Stimulated activated CD8-positive, alpha-beta memory T cell treated with anti-CD3 and anti-CD28 coated beads, Interleukin-2, amount 100 ng/mL, for 1 hour (primary cell): Measurements from ENCODE around the gene COL17A1.

ENCODE experiments used
- DNase-seq, 2 donors: peaks; one replicate each; pipeline ENCODE4 v3.0.0-alpha.2; 2020; ENCODE audit warnings: low read depth in 2 of 2

Gene COL17A1

DNA sequence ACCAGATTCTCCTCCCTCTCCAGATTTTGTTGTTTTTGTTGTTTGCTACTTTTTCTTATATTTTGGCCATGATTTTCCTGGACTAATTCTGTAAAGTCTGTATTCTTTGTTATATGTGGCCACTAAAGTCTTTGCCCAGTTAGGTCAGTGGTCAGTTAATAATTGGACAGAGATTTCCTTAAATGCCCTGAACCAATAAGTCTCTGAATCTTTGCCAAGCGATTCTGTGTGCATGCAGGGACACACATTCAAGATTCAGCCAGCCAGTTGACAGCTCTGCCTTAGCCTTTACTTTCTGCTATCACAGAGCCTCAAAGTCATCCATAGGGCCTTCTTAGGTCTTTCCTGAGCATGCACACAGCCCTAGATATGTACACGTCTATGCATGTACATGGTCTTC, 11.0 kb upstream of the COL17A1 start:
- no peak for DNase-seq

DNA sequence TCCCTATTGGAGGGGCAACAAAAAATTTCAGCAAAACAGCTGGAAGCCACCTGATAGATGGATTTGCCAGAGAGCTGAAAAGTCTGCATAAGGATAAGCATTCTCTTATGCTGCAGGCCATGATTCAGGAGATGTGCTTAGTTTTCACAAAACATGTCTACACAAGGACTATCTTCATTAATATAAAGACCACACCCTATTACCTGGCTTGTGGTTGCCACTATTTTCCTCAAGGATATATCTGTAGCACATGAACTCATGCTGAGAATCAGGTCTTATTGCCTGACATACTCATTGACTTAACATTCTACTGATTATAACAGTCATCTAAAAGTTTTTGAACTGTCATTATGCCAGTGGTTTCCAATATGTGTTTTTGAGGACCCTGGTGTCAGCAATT, 7.1 kb upstream of the COL17A1 start:
- no peak for DNase-seq

DNA sequence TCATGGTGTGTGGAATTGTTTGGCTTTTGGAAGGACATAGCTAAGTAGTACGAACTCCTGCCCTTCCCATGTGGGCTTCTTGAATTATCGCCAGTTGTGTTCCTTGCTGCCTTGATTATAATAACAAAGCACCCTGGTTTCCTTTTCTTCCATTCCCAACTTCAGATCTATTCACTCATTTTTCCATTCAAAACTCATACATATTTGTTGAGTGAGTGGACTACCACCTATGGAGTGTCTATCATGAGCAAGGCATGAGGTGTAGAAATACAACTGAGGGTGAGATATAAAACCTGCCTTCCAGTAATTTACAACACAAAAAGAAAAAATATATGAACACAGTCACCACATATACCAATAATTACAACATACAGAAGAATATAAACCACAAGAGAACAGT, 4.9 kb upstream of the COL17A1 start:
- DNase-seq = no peak

DNA sequence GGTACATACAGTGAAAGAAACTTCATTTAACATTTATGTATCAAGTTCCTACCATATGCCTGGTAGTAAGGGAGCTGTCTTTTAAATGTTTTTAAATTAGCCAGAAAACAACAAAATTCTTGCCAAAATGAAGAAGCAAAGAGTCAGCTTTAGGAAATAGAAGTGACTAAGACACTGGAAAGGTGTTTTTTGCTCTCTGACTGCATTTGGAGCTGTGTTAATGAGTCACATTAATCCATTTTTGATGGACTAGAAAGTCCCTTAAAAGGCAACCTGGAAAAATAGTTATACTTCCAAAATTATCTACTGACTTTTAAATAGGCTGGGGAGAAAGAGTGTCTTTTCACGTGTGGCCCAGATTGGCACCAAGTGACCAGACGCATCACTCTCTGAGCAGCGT, 3.9 kb upstream of the COL17A1 start:
- no peak for DNase-seq

DNA sequence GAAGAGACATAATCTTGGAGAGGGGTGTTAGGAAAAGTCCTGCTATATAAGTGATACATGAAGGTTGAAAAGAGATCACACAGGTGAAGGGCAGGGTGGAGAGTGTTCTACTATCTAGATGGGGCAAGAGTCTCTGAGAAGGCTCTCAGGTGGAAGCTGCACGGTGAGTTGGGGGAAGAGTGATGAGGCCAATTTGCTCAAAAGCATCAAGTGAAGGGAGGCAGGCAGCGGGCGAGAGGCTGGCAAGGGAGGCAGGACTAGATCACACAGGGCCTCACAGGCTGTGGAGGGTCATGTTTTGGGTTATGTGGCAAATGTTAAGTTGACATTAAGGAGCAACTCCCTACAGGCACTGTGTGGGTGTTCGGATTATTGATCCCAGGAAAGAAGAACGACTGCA, 2.6 kb upstream of the COL17A1 start:
- no peak for DNase-seq

DNA sequence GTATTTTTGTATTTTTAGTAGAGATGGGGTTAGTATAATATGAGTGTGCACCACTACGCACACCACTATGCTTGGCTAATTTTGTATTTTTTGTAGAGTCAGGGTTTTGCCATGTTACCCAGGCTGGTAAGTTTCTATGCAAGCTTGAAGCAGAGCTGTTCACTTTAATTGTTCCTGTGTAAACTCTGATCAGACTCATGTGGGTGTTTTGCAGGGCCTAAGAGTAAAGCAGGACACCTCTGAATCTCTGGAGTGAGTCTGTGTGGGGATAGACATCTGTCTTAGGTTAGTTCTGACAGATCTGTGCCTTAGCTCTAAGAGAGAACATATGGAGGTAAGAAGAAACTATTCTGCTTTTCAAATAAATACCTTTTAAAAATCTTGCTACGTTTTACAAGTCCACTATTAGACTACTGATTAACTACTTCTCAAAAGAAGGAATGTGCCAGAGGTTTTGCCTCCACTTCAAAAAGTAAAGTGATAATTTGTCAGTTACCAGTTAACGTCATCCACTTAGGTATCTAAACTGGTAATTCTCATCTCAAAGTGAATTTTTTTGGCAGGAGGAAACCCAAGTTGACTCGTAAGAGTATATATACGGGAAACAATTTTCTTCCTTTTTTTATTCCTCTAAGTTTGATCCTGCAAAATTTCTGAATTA, 1.1 kb downstream of the COL17A1 start:
- no peak for DNase-seq

DNA sequence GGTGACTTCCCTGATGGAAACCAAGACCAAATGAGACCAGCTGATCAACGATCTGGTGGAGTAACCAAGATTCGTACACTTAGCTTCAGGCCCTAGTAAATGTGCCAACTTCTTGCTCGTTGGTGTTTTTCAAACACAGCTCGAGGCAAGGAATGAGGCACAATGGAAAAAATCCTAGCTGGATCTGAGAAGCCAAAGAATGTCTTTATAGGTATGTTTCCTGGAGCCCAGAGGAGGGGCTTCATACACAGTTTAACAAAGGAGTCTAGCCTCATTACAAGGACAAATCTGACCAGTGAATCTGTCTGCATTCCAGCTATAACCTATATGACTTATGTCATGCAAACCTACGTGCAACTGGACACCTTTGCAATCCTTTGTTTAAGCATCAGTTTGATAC, 3.7 kb downstream of the COL17A1 start:
- DNase-seq = no peak

DNA sequence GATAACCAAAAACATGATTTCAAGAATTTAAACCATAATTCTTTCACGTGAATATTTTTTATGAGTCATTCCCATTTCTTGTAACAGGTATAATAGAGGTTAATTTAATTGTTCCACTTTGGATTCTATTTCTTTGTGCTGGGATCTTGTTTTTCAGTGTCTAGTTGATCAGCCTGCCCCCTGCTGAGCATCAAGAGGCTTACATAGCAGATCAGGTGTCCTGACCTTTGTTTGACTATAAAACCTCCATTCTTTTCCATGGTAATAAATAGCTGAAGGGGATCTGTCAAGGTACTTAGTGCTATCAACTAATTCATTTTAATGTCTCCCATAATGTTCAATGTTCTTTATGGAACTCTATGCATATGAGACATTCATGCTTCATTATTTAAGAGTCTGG, 4.9 kb downstream of the COL17A1 start:
- no peak for DNase-seq

DNA sequence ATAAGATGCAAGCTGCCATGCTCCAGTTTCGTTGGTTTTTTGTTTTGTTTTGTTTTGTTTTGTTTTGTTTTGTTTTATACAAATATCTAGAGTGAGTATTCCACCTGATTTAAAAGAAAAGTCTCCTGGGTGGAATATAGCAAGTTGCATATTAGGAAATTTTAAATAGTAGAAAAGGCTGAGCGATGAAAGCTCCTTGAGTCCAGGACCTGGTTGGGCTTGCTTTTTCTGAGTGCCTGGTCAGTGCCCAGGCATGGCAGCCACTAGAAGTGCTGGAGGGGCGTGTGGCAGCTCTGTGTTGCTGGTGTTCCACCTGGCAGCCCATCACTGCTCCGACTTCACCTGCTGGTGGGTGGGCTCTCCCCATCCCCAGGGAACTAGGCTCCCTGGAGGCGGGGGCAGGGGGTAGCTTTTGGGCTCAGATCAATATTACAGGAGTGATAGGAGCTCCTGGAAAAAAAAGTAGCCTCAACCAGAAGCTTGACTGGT, 8.0 kb downstream of the COL17A1 start:
- DNase-seq = no peak

DNA sequence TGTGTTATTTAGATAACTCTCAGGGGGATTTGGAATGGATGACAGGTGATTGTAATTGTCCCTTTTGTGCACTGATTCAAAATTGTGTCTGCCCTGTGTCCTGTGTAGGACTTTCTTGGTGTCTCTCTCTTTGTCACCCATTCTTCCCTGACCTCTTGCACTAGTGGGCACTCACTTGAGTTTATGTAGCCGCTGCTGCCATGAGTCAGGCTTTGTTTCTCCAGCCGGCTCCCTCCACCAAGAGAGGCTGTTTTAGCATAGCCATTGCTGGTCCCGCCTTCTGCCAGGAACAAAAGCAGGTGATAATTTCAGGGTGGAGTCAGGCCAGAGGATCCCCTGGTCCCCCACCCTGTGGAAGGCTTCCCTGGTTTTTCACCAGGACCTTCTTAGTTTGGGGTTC, 8.4 kb downstream of the COL17A1 start:
- DNase-seq = no peak

DNA sequence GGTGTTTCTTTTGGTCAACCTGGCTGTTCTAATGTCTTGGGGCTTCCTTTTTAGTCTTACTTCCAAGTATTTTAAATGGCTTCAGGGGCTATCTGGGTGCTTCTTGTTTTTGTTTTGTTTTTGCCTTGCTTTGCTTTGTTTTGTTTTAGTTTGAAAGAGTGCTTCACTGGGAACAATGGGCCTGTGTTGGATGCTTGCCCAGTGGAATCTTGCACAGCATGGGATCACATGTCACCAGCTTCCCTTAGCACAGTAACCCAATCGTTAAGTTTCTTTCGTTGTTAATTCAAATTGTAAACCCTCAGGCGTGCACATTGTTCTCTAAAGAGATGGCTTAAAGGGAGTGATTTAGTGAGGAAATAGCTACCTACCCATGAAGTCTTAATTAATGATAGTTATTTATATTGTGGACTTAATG, 8.9 kb downstream of the COL17A1 start:
- no peak for DNase-seq

DNA sequence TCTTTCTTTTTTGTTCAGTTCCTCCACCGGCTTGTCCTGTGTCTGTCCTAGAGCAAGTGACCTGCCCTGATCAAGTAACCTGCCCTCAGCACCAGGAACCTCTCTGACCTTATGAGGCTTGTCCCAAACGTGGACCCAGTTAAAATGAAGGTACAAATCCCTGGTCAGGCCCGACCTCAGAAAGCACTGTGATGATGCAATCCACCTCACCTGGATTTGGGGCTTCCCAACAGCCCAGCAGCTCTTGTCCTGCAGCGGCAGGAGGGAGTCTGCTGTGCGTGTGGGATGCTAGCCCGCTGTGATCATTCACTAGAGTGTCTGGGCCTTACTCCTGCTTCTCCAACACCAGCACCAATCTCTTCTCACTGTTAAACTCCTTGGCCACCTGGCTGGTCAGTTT, 11.2 kb downstream of the COL17A1 start:
- DNase-seq = no peak

DNA sequence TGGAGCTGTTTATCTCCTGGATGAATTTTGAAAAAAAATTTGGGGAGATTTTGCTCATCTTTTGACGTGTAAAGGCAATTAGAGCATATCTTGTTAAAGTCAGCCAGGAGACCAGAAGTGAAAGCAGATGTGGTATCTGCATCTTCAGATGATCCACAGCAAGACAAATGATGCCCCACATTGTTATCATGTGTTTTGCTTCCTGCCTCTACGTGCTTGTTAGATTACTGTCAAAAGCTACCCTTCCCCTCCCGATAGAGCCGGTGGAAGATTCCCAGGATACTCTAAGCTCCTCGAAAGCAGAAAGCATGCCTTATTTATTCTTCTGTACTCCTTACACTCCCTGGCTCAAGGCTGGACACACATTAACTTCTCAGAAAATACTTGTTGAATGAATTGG, 12.9 kb downstream of the COL17A1 start:
- DNase-seq = no peak

DNA sequence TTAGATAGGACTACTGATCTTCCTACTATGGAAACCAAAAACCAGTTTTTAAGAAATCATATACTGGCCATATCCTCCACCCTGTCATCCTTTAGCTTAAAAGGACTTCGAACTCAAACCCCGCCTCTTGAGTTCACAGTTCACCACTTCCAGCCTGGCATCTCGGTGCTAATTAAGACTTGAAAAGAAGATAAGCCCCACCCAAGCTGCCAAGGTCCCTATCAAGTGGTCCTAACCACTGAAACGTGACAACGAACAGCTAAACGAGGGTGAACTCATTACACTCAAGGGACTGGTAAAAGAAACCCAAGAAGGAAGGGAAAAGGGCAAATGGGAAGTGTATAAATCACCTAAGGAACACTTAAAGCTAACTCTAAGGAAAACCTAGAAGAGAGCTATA, 16.1 kb downstream of the COL17A1 start:
- no peak for DNase-seq

DNA sequence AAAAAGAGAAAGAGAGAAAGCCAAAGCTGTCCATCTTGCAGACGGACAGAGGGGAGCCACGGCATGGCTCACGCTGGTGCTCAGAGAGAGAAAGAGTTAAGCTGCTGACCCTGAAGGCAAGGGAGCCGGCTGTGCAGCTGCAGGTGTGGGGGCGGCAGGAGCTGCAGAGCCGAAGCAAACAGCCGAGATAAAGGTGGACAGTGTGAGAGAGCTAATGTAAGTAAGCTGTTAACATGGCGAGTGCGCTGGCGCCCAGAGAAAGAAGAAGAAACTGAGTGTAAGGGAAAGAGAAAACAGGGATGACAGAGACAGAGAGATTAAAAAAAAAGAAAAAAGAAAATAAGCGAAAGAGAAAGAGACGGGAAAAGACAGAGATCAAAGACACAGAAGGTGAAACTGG, 18.2 kb downstream of the COL17A1 start:
- no peak for DNase-seq

DNA sequence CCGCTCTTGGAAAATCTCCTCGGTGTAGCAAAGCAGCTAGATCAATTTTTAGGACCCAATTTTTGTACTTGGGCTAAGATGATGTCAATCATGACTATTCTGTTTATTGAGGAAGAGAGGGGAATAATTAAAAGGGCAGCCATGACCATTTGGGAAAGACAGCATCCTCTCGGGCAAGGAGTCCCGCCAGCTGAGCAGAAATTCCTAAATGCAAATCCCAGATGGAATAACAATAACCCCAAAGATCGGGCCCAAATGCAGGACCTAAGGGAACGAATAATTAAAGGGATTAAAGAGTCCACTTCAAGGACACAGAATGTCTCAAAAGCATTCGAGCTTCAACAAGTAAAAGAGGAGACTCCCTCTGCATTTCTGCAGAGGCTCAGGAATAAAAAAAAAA, 18.7 kb downstream of the COL17A1 start:
- no peak for DNase-seq

DNA sequence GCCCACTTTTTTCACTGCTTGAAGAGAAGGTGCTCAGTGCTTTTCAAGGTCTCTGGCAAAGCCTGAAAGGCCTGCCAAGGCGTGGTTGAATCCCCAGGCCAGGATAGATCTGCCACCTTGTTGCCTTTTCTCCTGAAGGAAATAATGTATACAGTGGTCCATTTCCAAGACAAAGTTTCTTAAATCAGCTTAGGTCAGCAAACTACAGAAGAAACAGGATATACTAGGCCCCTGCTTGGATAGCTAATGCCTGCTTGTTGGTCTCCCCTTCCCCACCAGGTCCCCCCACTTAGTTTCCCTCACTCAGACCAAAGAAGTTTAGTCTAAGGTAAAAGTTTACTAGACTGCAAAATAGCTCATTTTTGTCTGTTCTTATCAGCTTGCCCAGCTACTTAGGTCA, 19.9 kb downstream of the COL17A1 start:
- no peak for DNase-seq

DNA sequence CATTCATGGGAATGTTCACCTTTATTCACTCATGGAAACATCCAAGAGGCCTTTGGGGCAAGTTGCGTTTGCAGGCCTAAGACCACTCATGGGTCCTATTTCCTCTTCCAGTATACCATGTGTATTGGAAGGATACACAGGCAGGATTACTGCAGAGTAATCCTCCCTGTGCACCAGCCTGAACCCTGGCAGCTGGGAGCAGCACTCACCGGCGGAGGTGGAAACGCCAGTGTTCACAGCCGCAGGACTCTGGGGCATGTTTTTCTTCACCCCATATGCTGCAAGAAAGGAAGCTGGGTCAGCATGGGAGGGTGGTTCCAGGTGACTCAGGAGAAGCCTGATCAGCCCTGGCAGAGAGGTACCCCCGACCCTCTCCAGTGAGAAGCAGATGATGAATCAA, 24.5 kb downstream of the COL17A1 start:
- DNase-seq = no peak

DNA sequence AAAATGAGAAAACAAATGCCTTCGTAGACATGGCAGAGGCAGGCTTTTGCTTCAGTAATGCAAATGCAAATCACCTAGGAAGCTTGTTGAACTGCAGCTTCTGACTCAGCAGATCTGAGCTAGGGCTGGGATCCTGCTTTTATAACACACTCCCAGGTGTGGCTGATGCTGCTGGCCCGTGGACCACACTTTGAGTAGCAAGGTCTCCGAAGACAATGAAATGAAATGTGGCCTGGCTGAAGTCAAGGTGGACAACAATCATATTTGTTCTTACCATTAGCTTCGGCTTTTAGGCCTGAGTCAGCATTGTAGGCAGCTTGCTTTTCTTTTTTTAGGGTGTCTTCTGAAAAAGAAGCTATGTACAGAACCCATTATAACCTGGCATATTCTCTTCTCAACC, 26.3 kb downstream of the COL17A1 start:
- no peak for DNase-seq

DNA sequence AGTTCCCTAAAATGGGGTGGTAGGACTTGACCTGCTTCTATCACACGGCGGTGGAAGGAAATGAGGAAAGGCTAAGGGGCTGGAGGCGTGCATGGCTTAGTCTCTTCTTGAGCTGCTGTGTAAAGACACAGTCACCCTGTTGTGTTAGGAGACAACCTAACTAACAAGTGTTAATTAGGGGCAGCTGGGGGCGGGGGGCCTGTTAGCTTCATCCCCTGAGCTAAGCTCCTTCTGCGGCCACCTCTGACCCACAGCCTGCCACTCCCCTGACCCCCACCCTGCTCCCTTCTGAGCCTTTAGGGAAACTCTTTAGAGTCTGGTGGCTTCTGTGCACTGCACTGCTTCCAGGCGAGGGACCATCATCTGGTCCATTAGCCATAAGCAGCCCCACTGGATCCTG, 28.0 kb downstream of the COL17A1 start:
- DNase-seq = no peak

DNA sequence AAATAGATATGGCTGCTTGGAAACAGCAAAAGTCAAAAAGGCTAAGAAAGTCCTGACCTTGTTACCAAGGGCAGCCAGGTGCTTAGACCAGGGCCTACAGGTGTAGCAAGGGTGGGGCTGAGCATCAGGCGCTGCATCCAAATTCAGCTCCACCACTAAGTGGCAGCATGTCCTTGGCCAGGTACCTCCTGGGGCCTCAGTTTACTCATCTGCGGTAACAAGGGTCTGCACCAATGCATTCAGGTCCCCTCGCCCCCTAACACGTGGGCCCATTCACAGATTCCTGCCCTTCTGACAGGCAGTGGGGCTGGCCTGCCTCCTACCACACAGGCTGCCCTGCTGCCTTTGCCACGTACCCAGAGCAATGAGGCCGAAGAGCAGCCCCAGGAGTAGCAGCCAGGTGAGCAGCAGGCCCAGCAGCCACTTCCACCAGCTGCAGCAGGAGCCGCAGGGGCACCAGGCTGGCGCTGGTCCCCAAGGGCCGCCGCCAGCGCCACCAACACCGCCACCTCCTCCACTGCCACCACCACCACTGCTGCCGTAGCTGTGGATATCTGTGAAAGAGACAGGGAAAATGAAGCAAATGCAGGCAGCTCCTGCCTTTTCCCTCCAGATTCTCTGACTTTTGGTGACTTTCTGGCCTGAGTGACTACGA, 28.9 kb downstream of the COL17A1 start:
- DNase-seq = no peak

DNA sequence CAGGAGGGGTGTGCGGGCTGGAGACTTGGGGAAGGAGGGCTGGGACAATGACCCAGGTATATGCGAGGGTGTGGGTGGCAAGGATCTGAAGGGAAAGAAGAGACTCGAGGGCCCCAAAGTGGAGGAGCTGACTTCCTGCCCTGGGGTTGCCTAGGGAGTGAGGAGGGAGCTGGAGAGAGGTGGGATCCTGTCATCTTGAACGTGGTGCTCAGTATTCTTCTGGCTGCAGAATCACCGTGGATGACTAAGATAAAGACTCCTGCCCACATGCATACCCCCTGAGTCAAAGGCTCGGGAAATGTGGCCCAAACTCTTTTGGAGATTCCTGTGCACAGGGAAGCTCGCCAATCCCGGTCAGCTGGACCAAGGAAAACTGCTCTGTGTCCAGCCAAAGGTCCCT, 31.2 kb downstream of the COL17A1 start:
- no peak for DNase-seq

DNA sequence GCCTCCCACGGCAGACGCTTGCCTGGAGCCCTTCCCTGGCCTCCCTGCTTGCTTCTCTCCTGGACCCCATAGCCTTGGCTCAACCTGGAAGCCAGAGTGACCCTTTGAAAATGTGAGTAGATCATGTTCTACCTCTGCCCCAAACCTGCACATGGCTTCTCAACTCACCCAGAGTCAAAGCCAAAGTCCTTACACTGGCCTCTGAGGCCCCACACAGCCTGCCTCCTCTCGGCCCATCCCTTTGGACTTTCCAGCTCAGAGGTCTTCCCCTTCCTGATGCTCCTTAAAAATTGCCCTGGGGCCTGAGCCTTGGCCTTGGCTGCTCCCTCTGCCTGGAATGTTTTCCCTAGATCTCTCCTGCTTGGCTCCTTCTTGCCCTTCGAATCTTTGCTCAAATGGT, 32.5 kb downstream of the COL17A1 start:
- DNase-seq = no peak

DNA sequence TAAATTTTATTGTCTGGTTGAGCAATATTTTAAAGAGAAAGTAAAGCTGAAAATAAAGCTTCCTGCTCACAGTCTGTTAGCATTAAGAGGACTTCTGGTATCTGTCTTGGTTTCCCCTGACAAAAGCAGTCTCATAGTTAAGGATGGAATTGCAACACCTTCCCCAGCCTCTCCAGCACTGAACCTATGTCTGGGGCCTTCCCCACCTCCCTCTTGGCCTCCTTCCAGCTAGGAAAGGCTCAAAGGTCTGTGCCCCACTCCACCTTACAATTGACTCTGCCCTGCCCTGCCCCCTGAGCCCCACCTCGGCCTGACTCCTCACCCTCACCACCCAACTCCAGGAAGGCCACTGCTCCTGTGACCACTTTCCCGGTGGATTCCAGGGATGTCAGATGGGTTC, 33.2 kb downstream of the COL17A1 start:
- DNase-seq = no peak
